ENCODE results near the gene ADAMTS6. TPM values are rescaled to one million over a fixed set of nuclear protein-coding genes. Genes with fewer than 3 reads are reported as not detected.

The ADAMTS6 gene
- total RNA-seq, 4 donors from 2014 or later = 0.23 to 3.8 (median 1.0) TPM

DNA sequence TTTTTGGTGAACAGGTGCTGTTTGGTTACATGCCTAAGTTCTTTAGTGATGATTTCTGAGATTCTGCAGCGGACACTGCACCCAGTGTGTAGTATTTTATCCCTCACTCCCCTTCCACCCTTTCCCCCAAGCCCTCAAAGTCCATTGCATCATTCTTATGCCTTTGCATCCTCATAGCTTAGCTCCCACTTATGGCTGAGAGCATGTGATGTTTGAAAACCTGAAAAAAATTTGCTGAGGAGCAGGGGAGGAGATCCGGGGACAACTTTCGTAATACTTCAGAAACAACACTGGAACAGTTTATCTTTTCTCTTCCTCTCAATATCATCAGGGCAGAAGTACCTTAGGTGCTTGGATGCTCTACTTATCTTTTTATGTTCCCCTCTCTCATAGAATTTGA lies 226.4 kb downstream of the ADAMTS6 start:
- TF ChIP-seq, protein P1, sequence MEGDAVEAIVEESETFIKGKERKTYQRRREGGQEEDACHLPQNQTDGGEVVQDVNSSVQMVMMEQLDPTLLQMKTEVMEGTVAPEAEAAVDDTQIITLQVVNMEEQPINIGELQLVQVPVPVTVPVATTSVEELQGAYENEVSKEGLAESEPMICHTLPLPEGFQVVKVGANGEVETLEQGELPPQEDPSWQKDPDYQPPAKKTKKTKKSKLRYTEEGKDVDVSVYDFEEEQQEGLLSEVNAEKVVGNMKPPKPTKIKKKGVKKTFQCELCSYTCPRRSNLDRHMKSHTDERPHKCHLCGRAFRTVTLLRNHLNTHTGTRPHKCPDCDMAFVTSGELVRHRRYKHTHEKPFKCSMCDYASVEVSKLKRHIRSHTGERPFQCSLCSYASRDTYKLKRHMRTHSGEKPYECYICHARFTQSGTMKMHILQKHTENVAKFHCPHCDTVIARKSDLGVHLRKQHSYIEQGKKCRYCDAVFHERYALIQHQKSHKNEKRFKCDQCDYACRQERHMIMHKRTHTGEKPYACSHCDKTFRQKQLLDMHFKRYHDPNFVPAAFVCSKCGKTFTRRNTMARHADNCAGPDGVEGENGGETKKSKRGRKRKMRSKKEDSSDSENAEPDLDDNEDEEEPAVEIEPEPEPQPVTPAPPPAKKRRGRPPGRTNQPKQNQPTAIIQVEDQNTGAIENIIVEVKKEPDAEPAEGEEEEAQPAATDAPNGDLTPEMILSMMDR (IDR thresholded peaks at IDR 0.05) = no peak

DNA sequence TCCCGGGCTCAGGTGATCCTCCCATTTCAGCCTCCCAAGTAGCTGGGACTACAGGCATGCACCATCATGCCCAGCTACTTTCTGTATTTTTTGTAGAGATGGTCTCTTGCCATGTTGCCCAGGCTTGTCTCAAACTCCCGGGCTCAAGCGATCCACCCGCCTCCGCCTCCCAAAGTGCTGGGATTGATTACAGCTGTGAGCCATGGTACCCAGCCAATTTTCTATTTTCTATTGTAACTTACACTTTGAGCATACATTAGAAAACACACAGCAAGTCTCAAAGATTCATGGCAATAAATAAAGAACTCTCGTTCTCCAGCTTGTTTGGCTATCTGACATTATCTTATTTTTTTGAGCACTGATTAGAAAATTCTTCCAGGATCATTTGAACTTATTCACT lies 228.7 kb downstream of the ADAMTS6 start:
- H3K9me3 ChIP-seq = no peaks in the 10 kb centered on the region
- no peak for DNase-seq
- H3K27ac ChIP-seq = no peak overlapping the region
- 59 to 65% methylated on average over 6 of the region's 6 CpGs for WGBS, 2 donors
- intact Hi-C loops (cut with DNase I) = no loop called here
- H3K4me1 ChIP-seq = no peaks in the 10 kb centered on the region
- H3K4me3 ChIP-seq = no peak overlapping the region
- TF ChIP-seq, protein P1 (IDR thresholded peaks at IDR 0.05) = no peak
- no peak for TF ChIP-seq POLR2A (IDR thresholded peaks at IDR 0.05)
- no peaks in the 10 kb centered on the region for H3K36me3 ChIP-seq
- H3K27me3 ChIP-seq = no peaks in the 10 kb centered on the region

More for the DNA sequence above, 226.4 kb downstream of the ADAMTS6 start:
- Histone ChIP-seq H3K4me3 (no peak overlapping the region), H3K4me1 (no peaks in the 10 kb centered on the region), H3K9me3 (no peaks in the 10 kb centered on the region), H3K27ac (no peak overlapping the region), H3K36me3 (no peaks in the 10 kb centered on the region), H3K27me3 (no peaks in the 10 kb centered on the region)
- intact Hi-C loops (cut with DNase I) = no loop called here
- 72 to 86% methylated on average over 3 of the region's 3 CpGs for WGBS, 2 donors
- no peak for DNase-seq

DNA sequence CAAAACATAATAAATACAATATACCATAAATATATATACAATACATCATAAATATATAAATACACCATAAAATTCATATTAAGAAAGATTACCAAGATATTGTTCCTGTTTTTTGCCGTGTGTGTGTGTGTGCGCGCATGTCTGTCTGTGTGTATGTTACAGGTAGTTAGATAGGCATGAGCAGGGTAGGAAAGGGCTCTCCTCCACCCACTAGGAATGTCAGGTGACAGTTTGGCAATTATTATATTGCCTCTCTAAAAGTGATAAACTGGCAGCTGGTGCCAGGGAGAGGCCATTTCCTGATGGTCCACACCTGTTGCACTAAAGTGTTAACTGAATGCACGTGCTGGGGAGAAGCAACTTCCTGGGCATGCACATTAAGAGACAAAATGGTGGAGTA lies 232.8 kb downstream of the ADAMTS6 start:
- Histone ChIP-seq H3K36me3 (no peaks in the 10 kb centered on the region), H3K27ac (no peak overlapping the region), H3K4me1 (no peaks in the 10 kb centered on the region), H3K9me3 (no peaks in the 10 kb centered on the region), H3K27me3 (no peaks in the 10 kb centered on the region), H3K4me3 (no peak overlapping the region)
- WGBS, 2 donors = 79 to 82% methylated on average over 4 of the region's 4 CpGs
- intact Hi-C loops (cut with DNase I) = no loop called here
- DNase-seq = no peak
- no peak for TF ChIP-seq POLR2A (IDR thresholded peaks at IDR 0.05)
- TF ChIP-seq, protein P1 (IDR thresholded peaks at IDR 0.05) = no peak

DNA sequence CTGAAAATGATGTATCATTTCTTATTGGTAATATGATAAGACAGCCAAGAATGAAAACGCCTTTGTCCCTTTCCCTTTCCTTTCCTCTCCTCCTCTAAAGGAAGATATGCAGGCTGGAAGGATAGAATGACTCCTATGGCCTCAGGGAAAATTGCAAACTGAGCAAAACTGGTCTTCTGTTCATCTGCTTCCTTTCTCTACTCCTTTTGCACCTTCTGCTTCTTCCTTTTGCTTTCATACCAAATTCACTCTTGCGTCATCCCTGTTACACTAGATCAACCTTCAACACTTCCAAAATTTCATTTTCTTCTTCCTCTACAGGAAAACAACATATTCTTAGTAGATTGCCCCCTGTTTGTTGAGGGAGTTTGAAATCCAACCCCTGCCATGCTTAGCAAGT lies 234.1 kb downstream of the ADAMTS6 start:
- WGBS, 2 donors = 67 to 83% methylated on average over 2 of the region's 2 CpGs
- Histone ChIP-seq H3K27me3 (no peaks in the 10 kb centered on the region), H3K9me3 (no peaks in the 10 kb centered on the region), H3K27ac (no peak overlapping the region), H3K4me1 (no peaks in the 10 kb centered on the region), H3K36me3 (no peaks in the 10 kb centered on the region), H3K4me3 (no peak overlapping the region)
- no peak for DNase-seq
- TF ChIP-seq, protein P1 (IDR thresholded peaks at IDR 0.05) = no peak
- no peak for TF ChIP-seq POLR2A (IDR thresholded peaks at IDR 0.05)
- intact Hi-C loops (cut with DNase I) = no loop called here

DNA sequence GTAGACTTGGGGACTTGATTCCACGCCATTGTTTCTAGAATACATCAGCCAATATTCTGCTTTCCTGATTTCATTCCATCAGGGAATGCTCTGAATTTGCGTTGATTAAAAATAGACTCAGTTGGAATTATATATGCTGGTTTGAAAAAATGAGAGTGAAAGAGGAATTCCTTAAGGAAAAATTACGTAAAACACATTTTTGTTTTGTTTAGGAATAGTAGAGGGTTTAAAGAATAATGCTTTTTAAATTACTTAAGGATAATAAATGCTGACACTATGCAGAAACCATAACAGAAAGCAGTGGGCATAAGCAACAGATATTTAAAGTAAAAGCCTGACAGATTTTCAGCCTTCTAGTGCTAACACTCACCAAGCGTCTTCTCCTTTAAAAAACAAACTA lies 235.0 kb downstream of the ADAMTS6 start:
- H3K27ac ChIP-seq = no peak overlapping the region
- no peaks in the 10 kb centered on the region for H3K36me3 ChIP-seq
- 65 to 68% methylated on average over 4 of the region's 4 CpGs for WGBS, 2 donors
- TF ChIP-seq, protein P1 (IDR thresholded peaks at IDR 0.05) = no peak
- TF ChIP-seq POLR2A (IDR thresholded peaks at IDR 0.05) = no peak
- H3K4me1 ChIP-seq = no peaks in the 10 kb centered on the region
- DNase-seq = no peak
- no peaks in the 10 kb centered on the region for H3K9me3 ChIP-seq
- intact Hi-C loops (cut with DNase I) = no loop called here
- no peak overlapping the region for H3K4me3 ChIP-seq
- no peaks in the 10 kb centered on the region for H3K27me3 ChIP-seq

All from esophagus squamous epithelium (tissue), 5 donors.